Stimulated activated CD4-positive, alpha-beta T cell treated with anti-CD3 and anti-CD28 coated beads, Interleukin-2, amount 100 ng/mL, for 48 hours (primary cell): ENCODE measurements around the gene POLR1H.

Experiments
- DNase-seq, 2 donors: peaks; one replicate each; pipeline ENCODE4 v3.0.0-alpha.2; 2020

Gene POLR1H

DNA sequence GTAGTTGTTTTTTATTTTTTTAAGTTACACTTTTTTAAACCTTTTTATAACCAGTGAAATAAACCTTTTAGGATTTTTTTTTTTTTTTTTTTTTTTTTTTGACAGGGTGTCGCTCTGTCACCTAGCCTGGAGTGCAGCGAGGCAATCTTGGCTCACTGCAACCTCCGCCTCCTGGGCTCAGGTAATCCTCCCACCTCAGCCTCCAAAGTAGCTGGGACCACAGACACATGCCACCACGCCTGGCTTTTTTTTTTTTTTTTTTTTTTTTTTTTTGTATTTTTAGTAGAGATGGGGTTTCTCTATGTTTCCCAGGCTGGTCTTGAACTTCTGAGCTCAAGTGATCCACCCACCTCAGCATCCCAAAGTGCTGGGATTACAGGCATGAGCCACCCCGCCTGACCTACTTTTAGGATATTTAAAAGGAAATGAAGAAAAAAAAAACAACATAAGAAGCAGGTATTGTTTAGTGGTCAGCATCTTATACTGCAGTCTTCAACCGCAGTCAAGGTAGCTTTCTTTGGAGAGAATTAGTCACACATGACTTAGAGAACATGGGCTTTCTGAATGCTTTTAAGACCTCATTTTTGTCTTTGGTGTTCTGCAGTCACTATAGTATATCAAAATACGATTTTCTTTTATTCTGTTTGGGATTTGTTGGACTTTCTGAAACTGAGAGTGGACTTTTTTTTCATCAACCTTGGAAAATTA is 1.6 kb downstream of the POLR1H start:
- DNase-seq, result no peak

GRCh38 chr6:30063315-30063714 is 2.2 kb downstream of the POLR1H start:
- no peak for DNase-seq

GRCh38 chr6:30066082-30066481 is 5.0 kb downstream of the POLR1H start:
- DNase-seq, result no peak

DNA sequence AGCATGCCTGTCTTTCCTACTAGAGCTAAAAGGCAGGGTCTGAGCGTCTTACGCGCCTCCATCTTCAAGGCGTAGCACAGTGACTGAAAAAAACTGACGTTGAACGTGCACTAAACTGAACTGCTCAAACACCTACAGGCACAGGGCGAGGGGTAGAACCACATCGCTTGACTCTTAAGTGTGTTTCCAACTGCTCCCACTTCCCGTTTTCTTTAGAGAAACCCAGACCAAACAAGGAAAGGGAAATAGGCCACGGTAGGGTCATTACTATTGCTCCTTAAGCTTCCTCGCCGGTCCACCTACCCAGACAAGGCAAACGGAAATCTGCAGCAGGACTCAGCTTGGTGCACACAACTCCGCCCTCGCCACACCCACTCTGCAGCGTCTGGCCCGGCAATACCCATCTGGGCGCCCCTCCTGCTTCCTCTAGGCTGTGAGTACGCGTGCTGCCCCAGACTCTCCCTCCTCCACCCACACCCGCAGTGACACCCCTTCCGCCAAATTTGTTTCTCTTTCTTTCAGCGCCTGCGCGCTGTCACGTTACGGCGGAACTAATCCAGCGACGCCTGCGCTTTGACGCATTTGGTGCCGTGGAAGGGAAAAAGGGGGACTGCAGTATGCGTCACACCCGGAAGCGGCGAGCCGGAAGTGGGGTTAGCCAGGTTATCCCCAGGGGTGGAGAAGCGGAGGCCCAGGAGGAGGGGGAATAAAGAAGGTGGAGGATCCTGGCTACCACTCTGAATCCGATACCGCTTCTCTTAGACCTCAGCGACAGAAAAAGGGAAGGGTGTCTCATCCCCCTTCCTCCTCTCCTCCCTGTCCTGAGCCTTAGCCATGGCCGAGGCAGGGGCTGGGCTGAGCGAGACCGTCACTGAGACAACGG is 5.8 kb downstream of the POLR1H start, which contains the start of gene PPP1R11:
Gene PPP1R11 (plus strand): TSS at position 622 of the 883 bp plus-strand sequence. CDS start 213 bp downstream, at position 835.
- peak; percentile 93 to 97 for DNase-seq

DNA sequence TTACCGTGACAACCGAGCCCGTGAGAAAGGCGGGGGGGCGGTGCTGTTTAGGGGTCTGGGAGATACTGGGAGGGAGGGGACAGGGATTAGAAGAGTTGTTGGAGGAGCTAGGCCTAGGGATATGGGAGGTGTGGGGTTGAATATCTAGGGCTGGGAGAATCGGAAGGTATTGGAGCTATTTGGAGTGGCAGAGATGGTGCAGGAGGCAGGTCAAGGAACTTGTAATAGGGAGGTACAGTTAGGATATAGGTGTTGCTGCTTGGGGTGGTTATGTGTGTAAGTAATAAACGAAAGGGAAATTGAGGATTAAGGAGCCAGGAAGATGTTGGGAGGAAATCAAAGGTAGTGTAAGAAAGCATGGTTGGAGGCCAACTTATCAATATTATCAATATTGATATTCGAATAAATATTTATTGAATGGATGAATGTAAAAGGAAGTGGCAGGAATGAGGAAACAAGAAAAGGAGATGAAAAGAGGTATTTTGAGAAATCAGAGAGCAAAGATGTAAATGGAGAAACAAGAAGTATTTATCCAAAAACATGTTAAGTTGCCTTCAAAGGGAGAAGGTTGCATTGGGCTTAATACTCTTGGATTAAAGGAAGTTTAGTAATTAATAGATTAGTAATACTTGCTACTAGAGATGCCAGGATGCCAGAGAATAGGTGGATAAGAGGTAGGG is 6.5 kb downstream of the POLR1H start:
- no peak for DNase-seq

GRCh38 chr6:30071081-30071818 is 10.2 kb downstream of the POLR1H start:
- DNase-seq, result no peak

GRCh38 chr6:30071858-30072257 is 10.8 kb downstream of the POLR1H start:
- DNase-seq, result no peak

- no peak for DNase-seq
These were observed 12.6 kb downstream of the POLR1H start for GRCh38 chr6:30073489-30074235.

GRCh38 chr6:30074331-30075093 is 13.4 kb downstream of the POLR1H start:
- DNase-seq, result no peak

DNA sequence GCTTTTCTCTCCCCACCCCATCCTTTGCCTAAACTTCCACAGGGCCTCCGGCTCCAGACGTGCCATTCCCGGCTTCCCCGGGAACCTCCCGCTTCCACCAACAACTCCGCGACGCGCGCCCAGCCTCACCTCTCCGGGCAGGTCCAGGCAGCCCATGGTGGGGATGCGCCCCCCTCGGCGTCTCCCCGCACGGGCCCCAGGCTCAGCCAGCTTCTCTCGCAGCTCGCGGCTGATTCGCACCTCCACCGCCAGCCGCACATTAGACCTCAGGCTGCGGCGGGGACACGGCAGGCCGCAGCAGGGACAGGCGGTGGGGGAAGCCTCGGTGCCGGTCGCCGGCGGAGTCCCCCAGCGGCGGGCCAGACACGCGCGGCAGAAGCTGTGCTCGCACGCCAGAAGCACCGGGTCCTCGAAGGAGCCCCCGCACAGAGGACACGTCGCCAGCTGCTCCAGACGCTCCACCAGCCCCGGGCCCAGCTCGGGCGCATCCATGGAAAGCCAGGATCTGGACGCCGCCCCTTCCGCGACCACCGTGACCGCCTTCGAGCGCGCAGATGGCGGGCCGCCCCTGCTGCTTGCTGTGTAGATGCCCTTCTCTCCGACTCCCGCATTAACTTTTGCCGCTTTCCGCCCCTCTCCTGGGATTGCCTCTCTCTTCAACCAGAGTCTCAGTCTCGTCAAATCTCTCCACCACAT is 14.2 kb downstream of the POLR1H start, which contains the start of gene RNF39:
Gene RNF39 (minus strand): TSS at position 676 of the 696 bp plus-strand sequence. CDS start 184 bp downstream, at position 492.
- no peak for DNase-seq

GRCh38 chr6:30075790-30076732 is 15.0 kb downstream of the POLR1H start:
- DNase-seq, result no peak

GRCh38 chr6:30077218-30077617 is 16.2 kb downstream of the POLR1H start:
- no peak for DNase-seq

- DNase-seq, result no peak
These were observed 26.8 kb downstream of the POLR1H start for GRCh38 chr6:30087876-30088275.

- no peak for DNase-seq
These were observed 30.7 kb downstream of the POLR1H start for GRCh38 chr6:30091577-30092381.

DNA sequence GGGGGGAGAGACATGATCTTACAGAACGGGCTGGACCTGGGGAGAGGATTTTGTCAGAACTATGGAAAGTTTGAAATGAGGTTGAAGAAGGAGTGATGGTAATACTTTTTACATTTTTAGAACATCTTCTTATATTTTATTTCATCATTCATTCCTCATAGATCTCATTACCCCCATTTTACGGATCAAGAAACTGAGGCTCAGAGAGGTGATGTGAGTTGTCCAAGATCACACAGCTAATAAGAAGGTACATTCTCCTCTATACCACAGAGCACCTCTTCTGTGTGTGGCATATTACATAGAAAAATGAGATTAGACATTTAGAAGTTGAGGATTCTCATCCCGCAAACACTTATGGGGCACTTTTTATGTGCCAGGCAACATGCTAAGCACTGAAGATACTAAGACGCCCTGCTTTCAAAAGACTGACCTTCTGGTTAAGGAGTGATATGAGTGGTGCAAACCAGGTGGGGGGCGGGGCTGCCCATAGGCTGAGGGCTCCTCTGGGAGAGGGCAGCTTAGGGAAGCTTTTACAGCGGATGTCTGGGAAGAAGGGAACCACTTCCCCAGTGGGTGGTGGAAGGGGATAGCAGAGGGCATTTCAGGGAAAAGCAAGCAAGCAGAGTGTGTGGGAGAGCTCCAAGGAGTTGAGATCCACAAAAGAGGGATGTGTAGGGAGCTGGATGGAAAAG is 31.9 kb downstream of the POLR1H start:
- no peak for DNase-seq

GRCh38 chr6:30093951-30094661 is 33.0 kb downstream of the POLR1H start:
- no peak for DNase-seq

- DNase-seq, result no peak
These were observed 35.8 kb downstream of the POLR1H start for GRCh38 chr6:30096829-30097228.
